Cardiac muscle cell (in vitro differentiated cells and primary cell): ENCODE data around the gene MT1B. TPM values are rescaled to one million over a fixed set of nuclear protein-coding genes. Genes with fewer than 3 reads are reported as not detected.

Experiments
- DNase-seq, 2 donors: peaks; one replicate each; pipeline versions ENCODE4 v3.0.0 to v3.0.0-alpha.2; 2010 to 2017; ENCODE audit warnings: low read depth in 1 of 2, low spot score in 1 of 2
- H3K27ac ChIP-seq: fragments of 200-600 bp; sonication (generic); 2 replicates; pipeline ENCODE4 v1.5.1; 2016
- H3K27me3 ChIP-seq: fragments of 200-600 bp; sonication (generic); 2 replicates; pipeline ENCODE4 v1.6.0; 2016; ENCODE audit warnings: control low read depth
- H3K36me3 ChIP-seq: fragments of 200-600 bp; sonication (generic); 2 replicates; pipeline ENCODE4 v1.5.1; 2016; ENCODE audit warnings: control low read depth
- H3K4me1 ChIP-seq: fragments of 200-600 bp; sonication (generic); 2 replicates; pipeline ENCODE4 v1.8.1; 2017; ENCODE audit warnings: low read depth, mild to moderate bottlenecking, mixed run types
- H3K4me3 ChIP-seq: fragments of 200-600 bp; sonication (generic); 2 replicates; pipeline ENCODE4 v1.5.1; 2016; ENCODE audit warnings: mild to moderate bottlenecking
- H3K9me3 ChIP-seq: fragments of 200-600 bp; sonication (generic); 2 replicates; pipeline ENCODE4 v1.5.1; 2017; ENCODE audit warnings: low read depth, mild to moderate bottlenecking, control low read depth
- polyA plus RNA-seq: library from polyadenylated mRNA; unstranded; fragments of >200 nt; fragmentation: Nextera tagmentation; extraction: Ambion mirVana; gene quantifications from 2 replicates; pipeline ENCODE4 v1.2.1, GENCODE V29; 2016
- total RNA-seq: library from RNA; depleted of rRNA; stranded (reverse); fragments of >200 nt; gene quantifications from 2 replicates; pipeline ENCODE4 v1.2.3, GENCODE V29; 2016
- TF ChIP-seq, protein P1 (sequence below): IDR thresholded peaks from 2 replicates; pipeline ENCODE4 v1.5.1; 2012; ENCODE audit warnings: low read depth, mild to moderate bottlenecking, low read length

Gene MT1B
- total and polyA plus RNA-seq, 2 experiments from 2014 or later: not detected

GRCh38 chr16:56641166-56641565 lies 10.5 kb upstream of the MT1B start:
- no peaks in the 10 kb centered on the region for H3K36me3 ChIP-seq
- TF ChIP-seq, protein P1, sequence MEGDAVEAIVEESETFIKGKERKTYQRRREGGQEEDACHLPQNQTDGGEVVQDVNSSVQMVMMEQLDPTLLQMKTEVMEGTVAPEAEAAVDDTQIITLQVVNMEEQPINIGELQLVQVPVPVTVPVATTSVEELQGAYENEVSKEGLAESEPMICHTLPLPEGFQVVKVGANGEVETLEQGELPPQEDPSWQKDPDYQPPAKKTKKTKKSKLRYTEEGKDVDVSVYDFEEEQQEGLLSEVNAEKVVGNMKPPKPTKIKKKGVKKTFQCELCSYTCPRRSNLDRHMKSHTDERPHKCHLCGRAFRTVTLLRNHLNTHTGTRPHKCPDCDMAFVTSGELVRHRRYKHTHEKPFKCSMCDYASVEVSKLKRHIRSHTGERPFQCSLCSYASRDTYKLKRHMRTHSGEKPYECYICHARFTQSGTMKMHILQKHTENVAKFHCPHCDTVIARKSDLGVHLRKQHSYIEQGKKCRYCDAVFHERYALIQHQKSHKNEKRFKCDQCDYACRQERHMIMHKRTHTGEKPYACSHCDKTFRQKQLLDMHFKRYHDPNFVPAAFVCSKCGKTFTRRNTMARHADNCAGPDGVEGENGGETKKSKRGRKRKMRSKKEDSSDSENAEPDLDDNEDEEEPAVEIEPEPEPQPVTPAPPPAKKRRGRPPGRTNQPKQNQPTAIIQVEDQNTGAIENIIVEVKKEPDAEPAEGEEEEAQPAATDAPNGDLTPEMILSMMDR: no peak

DNA sequence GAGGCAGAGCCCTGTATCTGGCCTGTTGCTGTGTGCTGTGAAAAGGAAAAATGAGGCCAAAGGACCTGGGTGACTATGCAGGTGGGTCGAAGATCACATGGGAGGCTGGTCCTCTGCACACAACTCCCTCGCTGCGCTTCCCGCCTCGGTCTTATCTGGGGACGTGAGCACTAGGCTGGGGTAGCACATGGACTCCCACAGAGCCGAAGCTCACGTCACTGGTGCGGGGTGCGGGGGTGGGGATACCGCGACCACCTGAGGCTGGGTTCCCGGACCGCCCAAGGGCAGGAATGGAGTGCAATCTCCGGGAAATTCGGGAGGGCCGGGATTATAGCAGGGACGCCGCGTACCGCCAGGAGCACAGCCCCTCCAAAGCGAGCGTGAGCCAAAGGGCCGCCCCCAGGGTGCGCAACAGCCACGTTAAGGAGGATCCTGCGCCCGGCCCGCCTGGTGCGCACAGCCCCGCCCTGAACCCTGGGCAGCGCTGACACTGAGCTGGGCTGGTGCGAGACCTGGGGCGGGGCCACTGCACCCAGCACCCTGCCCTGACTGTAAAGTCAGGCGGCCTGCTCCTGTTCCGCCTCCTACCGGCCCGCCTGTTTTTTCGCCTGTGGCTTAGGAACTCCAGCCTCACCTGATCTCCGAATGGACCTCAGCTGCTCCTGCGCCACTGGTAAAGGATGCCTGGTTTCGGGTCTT lies 8.5 kb upstream of the MT1B start:
- Histone ChIP-seq H3K27me3 (peaks cover 100% of the 10 kb centered on the region), H3K27ac (no peak overlapping the region), H3K4me1 (peaks cover 5% of the 10 kb centered on the region), H3K9me3 (no peaks in the 10 kb centered on the region), H3K4me3 (no peak overlapping the region), H3K36me3 (no peaks in the 10 kb centered on the region)
- TF ChIP-seq, protein P1: peak; percentile 46
- peak; percentile 39 to 70 for DNase-seq

More at GRCh38 chr16:56641166-56641565, 10.5 kb upstream of the MT1B start:
- Histone ChIP-seq H3K4me1 (peaks cover 5% of the 10 kb centered on the region), H3K27me3 (peaks cover 100% of the 10 kb centered on the region), H3K4me3 (no peak overlapping the region), H3K27ac (no peak overlapping the region), H3K9me3 (no peaks in the 10 kb centered on the region)
- DNase-seq: no peak

DNA sequence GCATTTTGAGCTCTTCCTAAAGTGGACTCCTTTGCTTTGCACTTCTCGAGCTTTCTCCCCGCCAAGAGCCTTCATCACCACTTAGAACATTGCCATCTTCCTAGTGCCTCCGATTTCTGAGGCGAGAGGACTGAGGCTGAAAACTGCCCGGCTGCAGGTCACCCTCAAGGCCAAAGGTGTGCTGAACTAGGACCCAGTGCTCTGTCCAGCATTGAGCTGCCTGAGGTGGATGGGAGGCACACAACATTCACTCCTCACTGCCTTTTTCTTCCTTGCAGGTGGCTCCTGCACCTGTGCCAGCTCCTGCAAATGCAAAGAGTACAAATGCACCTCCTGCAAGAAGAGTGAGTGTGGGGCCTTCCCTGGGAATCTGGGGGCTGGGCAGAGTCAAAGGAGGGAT lies 7.9 kb upstream of the MT1B start:
- no peak overlapping the region for H3K4me3 ChIP-seq

GRCh38 chr16:56645311-56645710 lies 6.4 kb upstream of the MT1B start:
- Histone ChIP-seq H3K9me3 (no peaks in the 10 kb centered on the region), H3K27ac (no peak overlapping the region), H3K4me3 (no peak overlapping the region), H3K4me1 (peaks cover 5% of the 10 kb centered on the region), H3K27me3 (peaks cover 100% of the 10 kb centered on the region), H3K36me3 (no peaks in the 10 kb centered on the region)
- DNase-seq: no peak
- TF ChIP-seq, protein P1: no peak

More for the DNA sequence above, 7.9 kb upstream of the MT1B start:
- Histone ChIP-seq H3K9me3 (no peaks in the 10 kb centered on the region), H3K36me3 (no peaks in the 10 kb centered on the region), H3K27me3 (peaks cover 100% of the 10 kb centered on the region), H3K27ac (no peak overlapping the region), H3K4me1 (peaks cover 5% of the 10 kb centered on the region)
- TF ChIP-seq, protein P1: peak; percentile 14
- DNase-seq: no peak

GRCh38 chr16:56645838-56646237 lies 5.8 kb upstream of the MT1B start:
- TF ChIP-seq, protein P1: no peak

More at GRCh38 chr16:56645838-56646237, 5.8 kb upstream of the MT1B start:
- peaks cover 5% of the 10 kb centered on the region for H3K4me1 ChIP-seq
- no peak for DNase-seq
- no peaks in the 10 kb centered on the region for H3K9me3 ChIP-seq
- no peak overlapping the region for H3K27ac ChIP-seq
- no peaks in the 10 kb centered on the region for H3K36me3 ChIP-seq
- H3K4me3 ChIP-seq: no peak overlapping the region
- H3K27me3 ChIP-seq: peaks cover 100% of the 10 kb centered on the region
